ENCODE data around the gene PTPRK. TPM values are rescaled to one million over a fixed set of nuclear protein-coding genes. Genes with fewer than 3 reads are reported as not detected.

PTPRK gene
- total and polyA plus RNA-seq, 9 of the 15 experiments (the other 6 are each of a cell fraction or from before 2014, with no cell fraction given) = 0.04 to 0.51 TPM; not detected in 7

- no peak overlapping the region for H3K4me3 ChIP-seq
- no peak for FAIRE-seq
- no peak overlapping the region for H3K27ac ChIP-seq (ENCODE audit: extremely low read depth, low read depth, low read length)
- WGBS (ENCODE audit: insufficient coverage, low coverage, missing lambda C conversion rate) = 0% methylated on average over 3 of the region's 3 CpGs
- H3K27me3 ChIP-seq (ENCODE audit: control insufficient read depth in 2 of 2, insufficient read depth in 2 of 2, low read length in 2 of 2) = no peaks in the 10 kb centered on the region
- ChIA-PET CTCF (ENCODE audit: low intra/inter-chr PET ratio) (no interaction called here), POLR2A (no interaction called here)
- no peaks in the 10 kb centered on the region for H3K79me2 ChIP-seq (ENCODE audit: control insufficient read depth, insufficient read depth, low read length)
- DNase-seq (ENCODE audit: extremely low read depth in 1 of 4, low spot score in 3 of 4) = no peak
- intact Hi-C loops (cut with micrococcal nuclease) (no loop called here), in situ Hi-C loops (cut with MboI) (no loop called here)
- H3K9me1 ChIP-seq (ENCODE audit: control insufficient read depth, insufficient read depth, low read length) = no peaks in the 10 kb centered on the region
- no peak overlapping the region for H3K9ac ChIP-seq (ENCODE audit: insufficient read depth in 1 of 2, low read depth in 2 of 2, low read length in 2 of 2)
- no peaks in the 10 kb centered on the region for H3K9me3 ChIP-seq (replicated peaks; ENCODE audit: control insufficient read depth, insufficient read depth, low read depth, low read length)
- H4K20me1 ChIP-seq (replicated peaks; ENCODE audit: control insufficient read depth, insufficient read depth, low read length) = no peaks in the 10 kb centered on the region
- H3K4me1 ChIP-seq (replicated peaks in 1 of 2; ENCODE audit: control insufficient read depth in 2 of 2, insufficient read depth in 2 of 2, low read length in 2 of 2) = no peaks in the 10 kb centered on the region
- TF ChIP-seq CLOCK (CRISPR knock-in tag; IDR thresholded peaks at IDR 0.05; ENCODE audit: borderline replicate concordance) = no peak
- TF ChIP-seq USF1 (CRISPR knock-in tag; IDR thresholded peaks at IDR 0.05) = no peak
- no peak for TF ChIP-seq FOXJ3 (CRISPR knock-in tag; IDR thresholded peaks at IDR 0.05)
- no peak for TF ChIP-seq ZNF584 (CRISPR knock-in tag; IDR thresholded peaks at IDR 0.05; ENCODE audit: low read depth)
- no peak for TF ChIP-seq NR2F6 (CRISPR knock-in tag; IDR thresholded peaks at IDR 0.05)
- no peak for TF ChIP-seq ID3 (CRISPR knock-in tag; IDR thresholded peaks at IDR 0.05)
- TF ChIP-seq ID3 (tag; IDR thresholded peaks at IDR 0.05) = no peak
- TF ChIP-seq ZBTB12 (CRISPR knock-in tag; IDR thresholded peaks at IDR 0.05) = no peak
- no peak for TF ChIP-seq ZNF696 (CRISPR knock-in tag; conservative IDR thresholded peaks at IDR 0.05)
- TF ChIP-seq RBM14 (IDR thresholded peaks at IDR 0.05; ENCODE audit: borderline replicate concordance, insufficient read depth, low read depth, low read length) = no peak
- TF ChIP-seq ELF2 (CRISPR knock-in tag; IDR thresholded peaks at IDR 0.05) = no peak
- no peak for TF ChIP-seq FIP1L1 (IDR thresholded peaks at IDR 0.05; ENCODE audit: low read depth, low read length, poor library complexity, severe bottlenecking)
- no TSS peak for BruUV-seq (replicated peaks)
- H3K4me2 ChIP-seq (ENCODE audit: insufficient read depth, low read length) = no peak overlapping the region
- no peak overlapping the region for H2AFZ ChIP-seq (ENCODE audit: low read depth, low read length)
- ATAC-seq = no peak
- H3K36me3 ChIP-seq (ENCODE audit: control insufficient read depth, insufficient read depth, low read length) = no peaks in the 10 kb centered on the region
Observed at GRCh38 chr6:127949251-127949650, 571.1 kb downstream of the PTPRK start.

Measured in K562 (cell line).